ENCODE measurements around the gene NFIC.

DNA sequence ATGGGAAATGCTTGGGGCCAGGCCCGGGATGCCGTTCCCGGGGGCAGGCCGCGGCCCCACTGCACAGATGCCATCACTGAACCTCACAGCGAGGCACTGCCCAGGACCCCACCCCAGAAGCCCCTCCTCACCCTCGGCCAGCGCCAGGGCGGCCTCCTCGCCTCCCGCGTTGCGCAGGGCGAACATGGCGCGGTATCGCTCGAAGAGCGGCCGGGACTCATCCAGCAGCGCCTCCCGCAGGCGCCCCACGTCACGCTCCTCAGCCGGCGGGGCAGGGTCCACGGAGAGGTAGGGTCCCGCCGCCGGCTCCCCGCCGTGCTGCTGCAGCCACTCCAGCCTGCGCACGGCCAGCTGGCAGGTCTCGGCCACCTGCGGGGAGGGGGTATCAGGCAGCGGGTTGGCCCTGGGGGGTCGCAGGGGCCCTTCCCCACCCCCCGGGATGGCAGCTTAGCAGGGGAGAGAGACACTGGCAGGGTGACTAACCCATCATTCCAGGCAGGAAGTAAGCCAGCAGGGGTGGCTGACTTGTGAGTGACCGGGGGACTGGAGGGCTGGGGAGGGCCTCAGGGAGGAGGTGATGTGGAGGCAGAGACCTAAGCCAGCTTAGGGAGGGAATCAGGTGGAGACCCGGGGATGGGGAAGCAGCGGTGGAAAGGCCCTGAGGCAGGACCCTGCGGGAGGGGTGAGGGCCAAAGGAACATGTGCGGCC is 125.9 kb downstream of the NFIC start:
- TF ChIP-seq, protein P1, sequence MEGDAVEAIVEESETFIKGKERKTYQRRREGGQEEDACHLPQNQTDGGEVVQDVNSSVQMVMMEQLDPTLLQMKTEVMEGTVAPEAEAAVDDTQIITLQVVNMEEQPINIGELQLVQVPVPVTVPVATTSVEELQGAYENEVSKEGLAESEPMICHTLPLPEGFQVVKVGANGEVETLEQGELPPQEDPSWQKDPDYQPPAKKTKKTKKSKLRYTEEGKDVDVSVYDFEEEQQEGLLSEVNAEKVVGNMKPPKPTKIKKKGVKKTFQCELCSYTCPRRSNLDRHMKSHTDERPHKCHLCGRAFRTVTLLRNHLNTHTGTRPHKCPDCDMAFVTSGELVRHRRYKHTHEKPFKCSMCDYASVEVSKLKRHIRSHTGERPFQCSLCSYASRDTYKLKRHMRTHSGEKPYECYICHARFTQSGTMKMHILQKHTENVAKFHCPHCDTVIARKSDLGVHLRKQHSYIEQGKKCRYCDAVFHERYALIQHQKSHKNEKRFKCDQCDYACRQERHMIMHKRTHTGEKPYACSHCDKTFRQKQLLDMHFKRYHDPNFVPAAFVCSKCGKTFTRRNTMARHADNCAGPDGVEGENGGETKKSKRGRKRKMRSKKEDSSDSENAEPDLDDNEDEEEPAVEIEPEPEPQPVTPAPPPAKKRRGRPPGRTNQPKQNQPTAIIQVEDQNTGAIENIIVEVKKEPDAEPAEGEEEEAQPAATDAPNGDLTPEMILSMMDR (conservative IDR thresholded peaks at IDR 0.05; ENCODE audit: low read depth, low read length), result no peak
- TF ChIP-seq POLR2A (IDR thresholded peaks at IDR 0.05; ENCODE audit: low read depth, low read length) (no peak), FOS (IDR thresholded peaks at IDR 0.05; ENCODE audit: low read depth, low read length) (no peak), RAD21 (IDR thresholded peaks at IDR 0.05; ENCODE audit: low read length) (no peak), MXI1 (IDR thresholded peaks at IDR 0.05; ENCODE audit: borderline replicate concordance, low read depth, low read length) (no peak), SMC3 (IDR thresholded peaks at IDR 0.05; ENCODE audit: low read depth, low read length) (no peak), CEBPB (IDR thresholded peaks at IDR 0.05; ENCODE audit: low read depth, low read length) (no peak), NFE2L2 (IDR thresholded peaks at IDR 0.05; ENCODE audit: low read depth, low read length) (no peak), MAZ (IDR thresholded peaks at IDR 0.05; ENCODE audit: borderline replicate concordance, low read depth, low read length) (no peak), BHLHE40 (IDR thresholded peaks at IDR 0.05; ENCODE audit: low read depth, low read length) (no peak), RFX5 (IDR thresholded peaks at IDR 0.05; ENCODE audit: low read depth, low read length) (no peak), CHD1 (IDR thresholded peaks at IDR 0.05; ENCODE audit: low read depth, low read length) (no peak)
- TF ChIP-seq, protein P2, sequence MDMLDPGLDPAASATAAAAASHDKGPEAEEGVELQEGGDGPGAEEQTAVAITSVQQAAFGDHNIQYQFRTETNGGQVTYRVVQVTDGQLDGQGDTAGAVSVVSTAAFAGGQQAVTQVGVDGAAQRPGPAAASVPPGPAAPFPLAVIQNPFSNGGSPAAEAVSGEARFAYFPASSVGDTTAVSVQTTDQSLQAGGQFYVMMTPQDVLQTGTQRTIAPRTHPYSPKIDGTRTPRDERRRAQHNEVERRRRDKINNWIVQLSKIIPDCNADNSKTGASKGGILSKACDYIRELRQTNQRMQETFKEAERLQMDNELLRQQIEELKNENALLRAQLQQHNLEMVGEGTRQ (IDR thresholded peaks at IDR 0.05; ENCODE audit: low read depth, low read length), result no peak
- TF ChIP-seq, protein P3, sequence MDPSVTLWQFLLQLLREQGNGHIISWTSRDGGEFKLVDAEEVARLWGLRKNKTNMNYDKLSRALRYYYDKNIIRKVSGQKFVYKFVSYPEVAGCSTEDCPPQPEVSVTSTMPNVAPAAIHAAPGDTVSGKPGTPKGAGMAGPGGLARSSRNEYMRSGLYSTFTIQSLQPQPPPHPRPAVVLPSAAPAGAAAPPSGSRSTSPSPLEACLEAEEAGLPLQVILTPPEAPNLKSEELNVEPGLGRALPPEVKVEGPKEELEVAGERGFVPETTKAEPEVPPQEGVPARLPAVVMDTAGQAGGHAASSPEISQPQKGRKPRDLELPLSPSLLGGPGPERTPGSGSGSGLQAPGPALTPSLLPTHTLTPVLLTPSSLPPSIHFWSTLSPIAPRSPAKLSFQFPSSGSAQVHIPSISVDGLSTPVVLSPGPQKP (IDR thresholded peaks at IDR 0.05; ENCODE audit: borderline replicate concordance, low read depth, low read length), result no peak
